ENCODE results near the gene PXMP2.

GRCh38 chr12:132698341-132698740 is 11.0 kb downstream of the PXMP2 start:
- TF ChIP-seq CTCF (IDR thresholded peaks at IDR 0.05; ENCODE audit: insufficient read depth, low read length) (no peak), REST (IDR thresholded peaks at IDR 0.05; ENCODE audit: insufficient replicate concordance, low read depth) (no peak), GABPA (IDR thresholded peaks at IDR 0.05; ENCODE audit: low read depth) (no peak)

Data from HL-60 (cell line).